HG03060 (cell line): ENCODE data around the gene RASAL3.
"Not testable (repeated sequence)": the region's sequence is repeated elsewhere in the genome, so short reads cannot be mapped to it uniquely, and the experiment has no call there.

ENCODE experiments used
- ATAC-seq: cut with Tn5 transposase; IDR thresholded peaks from one replicate; pipeline ENCODE4 v1.9.1; 2021; ENCODE audit warnings: low read depth, moderate number of reproducible peaks; ENCODE audit not compliant: unreplicated experiment

RASAL3 gene

GRCh38 chr19:15421721-15422260, 42.6 kb downstream of the RASAL3 start:
- no peak for ATAC-seq

- no peak for ATAC-seq
Observed at GRCh38 chr19:15421136-15421695, 43.1 kb downstream of the RASAL3 start.

- ATAC-seq = no peak
Observed at GRCh38 chr19:15419413-15420025, 44.8 kb downstream of the RASAL3 start.

- ATAC-seq = peak; percentile 93
Observed at GRCh38 chr19:15418579-15419412, 45.5 kb downstream of the RASAL3 start, which contains the start of gene AKAP8L. Gene AKAP8L, minus strand, starts transcription at chr19:15418988. Its CDS starts 65 bp downstream, at chr19:15418923.

GRCh38 chr19:15418231-15418578, 46.1 kb downstream of the RASAL3 start:
- no peak for ATAC-seq

DNA sequence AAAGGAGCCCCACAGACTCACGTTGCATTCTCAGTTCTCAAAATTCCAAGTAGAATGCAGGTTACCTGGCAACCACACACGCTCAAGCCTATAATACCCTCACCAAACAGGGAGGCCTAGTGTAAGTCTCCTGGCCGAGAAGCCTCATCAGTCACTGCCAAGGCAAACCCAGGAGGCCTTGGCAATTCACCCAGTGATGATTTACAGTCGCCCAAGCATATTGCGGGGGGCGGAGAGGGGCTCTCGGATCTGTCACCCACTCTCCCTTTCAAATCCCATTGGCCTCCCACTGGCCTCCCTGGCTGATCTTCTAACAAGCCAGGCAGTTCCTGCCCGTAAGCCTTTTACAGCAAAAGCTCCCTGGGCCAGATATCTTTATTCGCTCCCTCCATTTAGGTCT, 46.6 kb downstream of the RASAL3 start:
- ATAC-seq = no peak

GRCh38 chr19:15412832-15413231, 51.5 kb downstream of the RASAL3 start:
- no peak for ATAC-seq

GRCh38 chr19:15411351-15411750, 53.0 kb downstream of the RASAL3 start:
- ATAC-seq = not testable (repeated sequence)

DNA sequence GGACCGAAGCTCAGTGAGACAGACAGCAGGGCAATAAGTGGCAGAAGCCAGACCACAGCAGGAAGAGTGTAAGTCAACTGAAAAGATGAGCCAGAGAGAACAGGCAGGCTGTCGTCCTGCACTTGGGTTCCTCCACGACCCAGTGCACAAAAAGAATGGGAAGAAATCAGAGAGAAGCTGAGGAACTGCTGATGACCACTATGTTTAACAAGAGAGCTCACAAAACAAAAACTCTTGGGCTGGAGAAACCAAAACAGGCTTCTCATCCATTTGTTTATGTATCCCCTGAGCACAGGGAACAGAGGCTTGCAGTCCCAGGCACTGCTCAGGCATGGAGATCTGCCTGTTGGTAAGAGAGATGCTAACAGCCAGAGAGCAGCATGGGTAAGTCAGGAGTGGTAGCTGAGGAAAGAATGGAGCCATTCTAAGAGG, 59.5 kb downstream of the RASAL3 start:
- ATAC-seq = no peak

- ATAC-seq = no peak
Observed at GRCh38 chr19:15404097-15404779, 60.1 kb downstream of the RASAL3 start.

DNA sequence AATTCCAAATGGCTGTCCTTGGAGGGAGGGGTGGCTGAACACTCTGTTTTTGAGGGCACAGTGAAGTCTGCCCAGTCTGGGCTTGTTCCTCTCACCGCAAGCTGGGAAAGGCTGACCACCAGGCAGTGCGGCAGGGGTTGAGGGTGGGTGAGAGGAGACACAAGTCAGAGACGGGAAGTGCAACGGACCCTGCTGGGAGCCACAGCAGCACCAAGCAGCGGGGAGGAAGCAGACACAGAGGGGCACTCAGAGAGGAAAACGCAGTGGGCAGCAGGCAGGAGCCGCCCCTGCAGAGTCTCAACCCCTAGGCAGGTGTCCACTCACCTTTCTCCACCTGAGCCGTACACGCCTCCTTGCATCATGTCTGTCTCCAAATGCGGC, 61.2 kb downstream of the RASAL3 start:
- no peak for ATAC-seq

DNA sequence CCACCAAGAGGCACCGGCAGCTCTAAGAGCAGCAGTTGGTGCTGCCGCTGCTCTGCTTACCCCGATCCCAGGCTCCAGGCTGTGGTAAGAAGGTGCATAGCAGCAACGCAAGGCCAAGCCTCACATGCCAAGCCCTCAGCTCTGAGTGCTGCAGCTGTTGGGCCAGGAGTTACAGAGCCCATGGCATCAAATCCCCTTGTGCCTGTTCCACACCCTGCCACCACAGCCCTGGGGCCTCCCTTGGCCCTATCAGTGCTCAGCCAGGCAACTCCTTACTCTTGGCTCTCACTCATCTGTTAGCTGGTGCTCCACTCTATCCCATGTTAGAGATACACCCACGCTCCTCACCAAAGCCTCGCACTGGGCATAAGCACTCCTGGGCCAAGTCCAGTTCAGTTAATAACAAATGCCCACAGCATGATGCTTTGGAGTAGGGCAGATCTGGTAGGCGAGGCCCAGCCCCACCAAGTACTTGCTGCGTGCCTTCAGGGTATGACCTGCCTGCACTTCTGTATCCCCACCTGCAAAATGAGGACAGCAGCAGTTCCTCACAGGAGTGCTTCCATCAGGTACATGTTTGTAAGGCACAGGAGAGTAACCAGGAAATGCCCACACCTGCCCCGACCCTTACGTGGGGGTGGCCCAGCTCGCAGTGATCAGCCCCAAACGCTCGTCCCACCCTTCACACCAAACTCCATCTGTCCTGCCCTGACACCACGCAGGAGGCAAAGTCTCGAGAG, 61.8 kb downstream of the RASAL3 start:
- ATAC-seq = no peak
